HepG2 (cell line): ENCODE data around the gene TAF11L10. TPM values are rescaled to one million over a fixed set of nuclear protein-coding genes. Genes with fewer than 3 reads are reported as not detected.
"Not testable (repeated sequence)": the region's sequence is repeated elsewhere in the genome, so short reads cannot be mapped to it uniquely, and the experiment has no call there.

Source experiments
- ATAC-seq: fragments of 200-7000 bp; cut with Tn5 transposase; 3 replicates; pipeline ENCODE4 v1.9.1; 2020; ENCODE audit warnings: mild to moderate bottlenecking, moderate library complexity
- BruUV-seq: library from RNA; stranded (reverse); fragments of 400-500 nt; replicated peaks from 2 replicates; lab custom pipeline; 2021; lab: Mats Ljungman, UMichigan
- CTCF ChIA-PET: fragments of 300-600 bp; formaldehyde crosslinking; extraction: SDS; loops from one replicate; lab custom pipeline; 2021; ENCODE audit warnings: low total read pairs, inconsistent platforms, low intra/inter-chr PET ratio; lab: Yijun Ruan, JAX
- POLR2A ChIA-PET: fragments of 350-600 bp; sonication (Branson Sonifier 250); formaldehyde crosslinking; loops from one replicate; lab custom pipeline; 2020; ENCODE audit warnings: antibody characterized with exemption, inconsistent platforms; lab: Yijun Ruan, JAX
- DNase-seq: peaks from one replicate; pipeline ENCODE4 v3.0.0-alpha.2; 2015; ENCODE audit warnings: low spot score
- FAIRE-seq: peaks from 3 replicates; lab custom pipeline; 2011; peaks lifted over from hg19 to GRCh38; lab: Jason Lieb, UNC
- H2AFZ ChIP-seq: one replicate; pipeline ENCODE4 v1.6.1; 2011; ENCODE audit warnings: low read length, inconsistent platforms
- H3K27ac ChIP-seq: fragments of 300-600 bp; 3 replicates; pipeline ENCODE4 v1.8.0; 2011; ENCODE audit warnings: mixed run types, mild to moderate bottlenecking, mixed read lengths, low read length, inconsistent platforms; ENCODE audit not compliant: insufficient read depth; ENCODE audit errors: extremely low read length
- H3K27me3 ChIP-seq, 2 experiments: fragments of 200-600 bp in 1 of 2; 2 replicates in 1 of 2; 3 replicates in 1 of 2; pipeline versions ENCODE4 v1.6.0 to v1.8.0; 2011; ENCODE audit warnings: low read length in 2 of 2, mild to moderate bottlenecking in 2 of 2, moderate library complexity in 2 of 2, inconsistent platforms in 1 of 2; ENCODE audit not compliant: insufficient read depth in 2 of 2, control insufficient read depth in 1 of 2
- H3K36me3 ChIP-seq, 2 experiments: fragments of 200-600 bp in 1 of 2; replicated peaks in 1 of 2; 2 replicates in 1 of 2; 3 replicates in 1 of 2; pipeline versions ENCODE4 v1.5.1 to v1.8.0; 2011; ENCODE audit warnings: low read length in 2 of 2, inconsistent platforms in 1 of 2; ENCODE audit not compliant: insufficient read depth in 2 of 2, control insufficient read depth in 1 of 2
- H3K4me1 ChIP-seq: 2 replicates; pipeline ENCODE4 v1.5.1; 2012; ENCODE audit warnings: low read length, inconsistent platforms; ENCODE audit not compliant: insufficient read depth
- H3K4me2 ChIP-seq: 2 replicates; pipeline ENCODE4 v1.6.0; 2011; ENCODE audit warnings: low read depth, low read length, inconsistent platforms
- H3K4me3 ChIP-seq, 3 experiments: fragments of 200-600 bp in 1 of 3; sonication (generic), shearing (Covaris generic) in 1 of 3; replicated peaks in 1 of 3; 2 replicates each; pipeline ENCODE4 v1.5.1; 2011 to 2016; ENCODE audit warnings: low read length in 3 of 3, inconsistent platforms in 2 of 3, low read depth in 2 of 3, mild to moderate bottlenecking in 2 of 3, control low read depth in 1 of 3, mixed read lengths in 1 of 3; ENCODE audit not compliant: insufficient read depth in 1 of 3
- H3K79me2 ChIP-seq: one replicate; pipeline ENCODE4 v1.6.1; 2011; ENCODE audit warnings: low read length, inconsistent platforms; ENCODE audit not compliant: insufficient read depth
- H3K9ac ChIP-seq: 2 replicates; pipeline ENCODE4 v1.6.0; 2011; ENCODE audit warnings: mild to moderate bottlenecking, low read depth, low read length, inconsistent platforms; ENCODE audit not compliant: insufficient read depth
- H3K9me3 ChIP-seq: 2 replicates; pipeline ENCODE4 v1.5.1; 2012; ENCODE audit warnings: mild to moderate bottlenecking, low read length
- H4K20me1 ChIP-seq: 2 replicates; pipeline ENCODE4 v1.6.0; 2011; ENCODE audit warnings: inconsistent platforms, mild to moderate bottlenecking, low read length, moderate library complexity; ENCODE audit not compliant: insufficient read depth
- WGBS: methylation state at CpG from one replicate; pipeline ENCODE4 v1.1.6; 2017; ENCODE audit warnings: low lambda C conversion rate; 5-methylcytosine and 5-hydroxymethylcytosine counted together
- in situ Hi-C: cut with HindIII; loops from 2 replicates; pipeline ENCODE4 v1.10.0; 2017; ENCODE audit warnings: low pct_unique_long_range_greater_than_20kb; ENCODE audit not compliant: extremely low pct_ligation_motif_present
- intact Hi-C: fragments of 100-400 bp; cut with micrococcal nuclease; formaldehyde crosslinking; loops from one replicate; pipeline ENCODE4 v1.10.0; 2022; ENCODE audit not compliant: unreplicated experiment
- polyA plus RNA-seq, 8 experiments: library from polyadenylated mRNA; depleted of rRNA in 3 of 8; stranded (reverse) in 7 of 8; unstranded in 1 of 8; fragments of >200 nt; fragmentation: Illumina TruSeq in 4 of 8; extraction: Trizol in 4 of 8; gene quantifications; 2 replicates each; pipeline versions ENCODE4 v1.2.1 to v1.2.3, GENCODE V29; 2011 to 2016; ENCODE audit warnings: low read depth in 4 of 8, missing spikeins in 1 of 8, mixed read lengths in 1 of 8; ENCODE audit not compliant: insufficient read depth in 1 of 8
- small RNA-seq, 3 experiments: library from RNA; depleted of rRNA; stranded (forward); fragments of <200 nt; gene quantifications; one replicate each; pipeline ENCODE3, GENCODE V24; 2012; ENCODE audit warnings: low read depth in 2 of 3, low replicate concordance in 1 of 3; ENCODE audit not compliant: insufficient read length in 3 of 3, insufficient read depth in 2 of 3
- total RNA-seq, 5 experiments: library from RNA; depleted of rRNA; stranded (reverse); fragments of >200 nt; fragmentation: Illumina TruSeq; extraction: Trizol; gene quantifications; 2 replicates each; pipeline ENCODE4 v1.2.3, GENCODE V29; 2016; ENCODE audit warnings: low read depth in 1 of 5

The TAF11L10 gene
- total and polyA plus RNA-seq, 2 of the 13 experiments (the other 11 are each of a cell fraction or from before 2014, with no cell fraction given), result not detected

DNA sequence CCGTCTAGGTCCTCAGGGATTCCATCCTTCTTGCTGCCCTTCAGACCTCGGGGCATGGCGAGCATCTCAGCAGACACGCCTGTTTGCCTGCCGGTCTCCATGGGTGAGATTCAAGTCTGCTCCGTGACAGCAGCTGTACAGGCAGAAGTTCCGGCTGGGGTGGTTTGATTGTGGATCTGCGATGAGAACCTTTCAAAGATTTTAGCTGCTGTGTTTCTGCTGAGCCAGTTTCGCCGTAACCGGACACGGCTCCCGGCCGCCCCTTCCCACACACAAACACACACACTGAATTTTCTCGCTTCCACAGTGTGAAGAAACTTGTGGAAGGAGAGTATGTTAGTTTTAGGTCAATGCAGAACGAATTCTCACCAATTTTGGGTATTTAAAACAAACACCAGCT, 6.8 kb downstream of the TAF11L10 start, which contains the start of gene TAF11L8:
Gene TAF11L8, minus strand, starts transcription at position 101 of the 400 bp plus-strand sequence.
- H3K4me3 ChIP-seq, CTCF ChIA-PET, intact Hi-C loops, in situ Hi-C loops, H3K4me1 ChIP-seq, FAIRE-seq, H3K27ac ChIP-seq, H3K79me2 ChIP-seq, DNase-seq, H4K20me1 ChIP-seq, ATAC-seq, H2AFZ ChIP-seq, POLR2A ChIA-PET, H3K4me2 ChIP-seq, H3K36me3 ChIP-seq, BruUV-seq, H3K9ac ChIP-seq, H3K27me3 ChIP-seq, H3K9me3 ChIP-seq: not testable (repeated sequence)
- WGBS, result no CpG with 5 or more reads among the region's 16 CpGs

DNA sequence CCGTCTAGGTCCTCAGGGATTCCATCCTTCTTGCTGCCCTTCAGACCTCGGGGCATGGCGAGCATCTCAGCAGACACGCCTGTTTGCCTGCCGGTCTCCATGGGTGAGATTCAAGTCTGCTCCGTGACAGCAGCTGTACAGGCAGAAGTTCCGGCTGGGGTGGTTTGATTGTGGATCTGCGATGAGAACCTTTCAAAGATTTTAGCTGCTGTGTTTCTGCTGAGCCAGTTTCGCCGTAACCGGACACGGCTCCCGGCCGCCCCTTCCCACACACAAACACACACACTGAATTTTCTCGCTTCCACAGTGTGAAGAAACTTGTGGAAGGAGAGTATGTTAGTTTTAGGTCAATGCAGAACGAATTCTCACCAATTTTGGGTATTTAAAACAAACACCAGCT, 12.0 kb downstream of the TAF11L10 start, which contains the start of gene TAF11L7:
Gene TAF11L7, minus strand, starts transcription at position 101 of the 400 bp plus-strand sequence.
- BruUV-seq, H2AFZ ChIP-seq, H3K79me2 ChIP-seq, POLR2A ChIA-PET, H3K4me2 ChIP-seq, in situ Hi-C loops, CTCF ChIA-PET, intact Hi-C loops, H3K4me1 ChIP-seq, FAIRE-seq, H3K4me3 ChIP-seq, H3K9ac ChIP-seq, DNase-seq, H4K20me1 ChIP-seq, ATAC-seq, H3K27ac ChIP-seq, H3K27me3 ChIP-seq, H3K36me3 ChIP-seq, H3K9me3 ChIP-seq: not testable (repeated sequence)
- no CpG with 5 or more reads among the region's 16 CpGs for WGBS

Small RNA genes lying within 50 kb of the gene (small RNA-seq; reads per million reads assigned to genes)
- gene AC233724.1, result 0 reads per million in 3 experiments
- 0 reads per million in 3 experiments for gene AC233724.3
- gene AC233724.4, result 0 reads per million in 3 experiments
- 0 reads per million in 3 experiments for gene AC233724.6
- 0 reads per million in 3 experiments for gene AC233724.7

Other genes starting within 250 kb of the TAF11L10 start
- gene TAF11L2, start 99.6 kb downstream of the TAF11L10 start, total RNA-seq (2016; rRNA removed; fragmentation: Illumina TruSeq; extraction: Trizol), result not detected in 2 replicates
- not detected in 2 replicates for gene TAF11L2, start 99.6 kb downstream of the TAF11L10 start, polyA plus RNA-seq (2011; rRNA removed)
- gene TAF11L3, start 79.5 kb downstream of the TAF11L10 start, total RNA-seq (2016; rRNA removed; fragmentation: Illumina TruSeq; extraction: Trizol), result not detected in 2 replicates
- not detected in 2 replicates for gene TAF11L3, start 79.5 kb downstream of the TAF11L10 start, polyA plus RNA-seq (2011; rRNA removed)
- not detected in 2 replicates for gene TAF11L4, start 76.0 kb downstream of the TAF11L10 start, total RNA-seq (2016; rRNA removed; fragmentation: Illumina TruSeq; extraction: Trizol)
- not detected in 2 replicates for gene TAF11L4, start 76.0 kb downstream of the TAF11L10 start, polyA plus RNA-seq (2011; rRNA removed)
- gene TAF11L5, start 72.6 kb downstream of the TAF11L10 start, total RNA-seq (2016; rRNA removed; fragmentation: Illumina TruSeq; extraction: Trizol), result not detected in 2 replicates
- gene TAF11L5, start 72.6 kb downstream of the TAF11L10 start, polyA plus RNA-seq (2011; rRNA removed), result not detected in 2 replicates
- gene TAF11L6, start 69.2 kb downstream of the TAF11L10 start, total RNA-seq (2016; rRNA removed; fragmentation: Illumina TruSeq; extraction: Trizol), result not detected in 2 replicates
- gene TAF11L6, start 69.2 kb downstream of the TAF11L10 start, polyA plus RNA-seq (2011; rRNA removed), result not detected in 2 replicates
- gene TAF11L7, start 12.1 kb downstream of the TAF11L10 start, total RNA-seq (2016; rRNA removed; fragmentation: Illumina TruSeq; extraction: Trizol), result not detected in 2 replicates
- gene TAF11L7, start 12.1 kb downstream of the TAF11L10 start, polyA plus RNA-seq (2011; rRNA removed), result not detected in 2 replicates
- gene TAF11L8, start 6.9 kb downstream of the TAF11L10 start, total RNA-seq (2016; rRNA removed; fragmentation: Illumina TruSeq; extraction: Trizol), result not detected in 2 replicates
- gene TAF11L8, start 6.9 kb downstream of the TAF11L10 start, polyA plus RNA-seq (2011; rRNA removed), result not detected in 2 replicates
- gene TAF11L9, start 3.4 kb downstream of the TAF11L10 start, total RNA-seq (2016; rRNA removed; fragmentation: Illumina TruSeq; extraction: Trizol), result not detected in 2 replicates
- gene TAF11L9, start 3.4 kb downstream of the TAF11L10 start, polyA plus RNA-seq (2011; rRNA removed), result not detected in 2 replicates
- gene TAF11L11, start 6.4 kb upstream of the TAF11L10 start, total RNA-seq (2016; rRNA removed; fragmentation: Illumina TruSeq; extraction: Trizol), result not detected in 2 replicates
- not detected in 2 replicates for gene TAF11L11, start 6.4 kb upstream of the TAF11L10 start, polyA plus RNA-seq (2011; rRNA removed)
- gene TAF11L12, start 12.6 kb upstream of the TAF11L10 start, total RNA-seq (2016; rRNA removed; fragmentation: Illumina TruSeq; extraction: Trizol), result not detected in 2 replicates
- gene TAF11L12, start 12.6 kb upstream of the TAF11L10 start, polyA plus RNA-seq (2011; rRNA removed), result not detected in 2 replicates
- not detected in 2 replicates for gene TAF11L13, start 34.3 kb upstream of the TAF11L10 start, total RNA-seq (2016; rRNA removed; fragmentation: Illumina TruSeq; extraction: Trizol)
- not detected in 2 replicates for gene TAF11L13, start 34.3 kb upstream of the TAF11L10 start, polyA plus RNA-seq (2011; rRNA removed)
- gene TAF11L14, start 36.6 kb upstream of the TAF11L10 start, total RNA-seq (2016; rRNA removed; fragmentation: Illumina TruSeq; extraction: Trizol), result not detected in 2 replicates
- gene TAF11L14, start 36.6 kb upstream of the TAF11L10 start, polyA plus RNA-seq (2011; rRNA removed), result not detected in 2 replicates